Heart left ventricle (tissue), 16 donors: ENCODE data around the gene PPT2. TPM values are rescaled to one million over a fixed set of nuclear protein-coding genes. Genes with fewer than 3 reads are reported as not detected.

ENCODE experiments used
- ATAC-seq, 4 donors: fragments of 200-7000 bp; cut with Tn5 transposase; one replicate each; pipeline ENCODE4 v1.9.1; 2020 to 2022; ENCODE audit warnings: moderate library complexity in 4 of 4, mild to moderate bottlenecking in 3 of 4, moderate number of reproducible peaks in 1 of 4
- DNase-seq, 5 donors: peaks; one replicate each; pipeline ENCODE4 v3.0.0-alpha.2; 2020
- H3K27ac ChIP-seq, 12 donors: fragments of 200-600 bp; sonication (generic) in 4 of 12; one replicate each; pipeline versions ENCODE4 v1.5.0 to v1.8.0; 2016 to 2022; ENCODE audit warnings: mild to moderate bottlenecking in 2 of 12
- H3K27me3 ChIP-seq, 9 donors: fragments of 200-600 bp; sonication (generic) in 2 of 9; one replicate each; pipeline versions ENCODE4 v1.5.1 to v1.8.0; 2016 to 2022; ENCODE audit warnings: mild to moderate bottlenecking in 3 of 9
- H3K36me3 ChIP-seq, 9 donors: fragments of 200-600 bp; sonication (generic) in 2 of 9; one replicate each; pipeline versions ENCODE4 v1.5.0 to v1.8.0; 2018 to 2022; ENCODE audit warnings: mild to moderate bottlenecking in 2 of 9
- H3K4me1 ChIP-seq, 12 donors: fragments of 200-600 bp; sonication (generic) in 4 of 12; one replicate each; pipeline versions ENCODE4 v1.5.0 to v1.8.0; 2016 to 2022; ENCODE audit warnings: mild to moderate bottlenecking in 3 of 12
- H3K4me3 ChIP-seq, 12 donors: fragments of 200-600 bp; sonication (generic) in 4 of 12; one replicate each; pipeline versions ENCODE4 v1.5.0 to v1.8.0; 2017 to 2022; ENCODE audit warnings: mild to moderate bottlenecking in 9 of 12, moderate library complexity in 4 of 12
- H3K9me3 ChIP-seq, 12 donors: fragments of 200-600 bp; sonication (generic) in 4 of 12; one replicate each; pipeline versions ENCODE4 v1.5.0 to v1.8.0; 2016 to 2022; ENCODE audit warnings: mild to moderate bottlenecking in 1 of 12
- CTCF ChIP-seq, 12 donors: fragments of 200-600 bp; sonication (generic) in 4 of 12; IDR thresholded peaks; one replicate each; pipeline versions ENCODE4 v1.5.0 to v1.8.0; 2018 to 2022; ENCODE audit warnings: antibody characterized with exemption in 12 of 12, mild to moderate bottlenecking in 5 of 12
- POLR2A ChIP-seq, 2 donors: fragments of 450-650 bp; IDR thresholded peaks; one replicate each; pipeline ENCODE4 v1.6.1; 2017; ENCODE audit warnings: antibody characterized with exemption in 2 of 2, mild to moderate bottlenecking in 2 of 2, moderate library complexity in 2 of 2
- WGBS, 4 donors: extraction: QIAGEN DNeasy Blood & Tissue Kit in 2 of 4; methylation state at CpG; one replicate each; pipeline versions ENCODE4 v1.1.5 to v1.1.7; 2013 to 2018; 5-methylcytosine and 5-hydroxymethylcytosine counted together
- intact Hi-C, 10 donors: fragments of 100-400 bp; cut with DNase I; formaldehyde crosslinking; loops; one replicate each; pipeline versions ENCODE4 v1.11.1 to v1.14.2; 2022
- long read RNA-seq, 3 donors: library from polyadenylated mRNA; unstranded; transcript quantifications; one replicate each; pipeline ENCODE4 v2.0.0, GENCODE V29; 2020 to 2021
- polyA plus RNA-seq, 2 donors: library from polyadenylated mRNA; stranded (reverse); fragments of 200-250 nt; gene quantifications; one replicate each; pipeline ENCODE4 v1.2.3, GENCODE V29; 2013
- total RNA-seq, 9 donors: library from RNA; depleted of rRNA in 2 of 9; stranded (reverse); fragments of >200 nt in 2 of 9; fragmentation: NEBNext Ultra II Directional in 3 of 9; extraction: Animal tissue kit (Norgen Biotek cat#: 25700) in 3 of 9; gene quantifications; one replicate each; pipeline versions ENCODE4 v1.1.0 to v1.2.4, GENCODE V29; 2016 to 2023
- donor health status: ischemic (EF 13 %, LVEDD 7.1; RV severe dilation, severe dysfunction).
- donor health status: healthy with polysubstance abuse.
- donor health status: DM: no; HTN: yes; CAD: no.
- donor health status: DM: no; HTN: no; CAD: no.
- donor health status: ischemic (EF 25% LVEDD 6.9; RV normal size, moderate dysfunction).
- donor health status: ischemic (EF 25% LVEDD 5.7; RV mildly dilated, moderate dysfunction).
- donor health status: healthy.
- donor health status: DM: yes; HTN: yes; CAD: no.
- donor health status: ischemic (EF 35%, LVEDD 5.7; RV mildly dilated, moderate dysfunction).
- donor health status: nonischemic (EF 11% LVEDD 7.7; RV severe dilation, severe dysfunction).
- donor health status: DM: yes; HTN: yes; CAD: no.
- donor health status: PGD.
- donor health status: ischemic (EF 29% LVEDD 5.4; RV normal size, mild dysfunction).
- donor health status: nonischemic (EF 23%, LVEDD 6.1; RV moderate dilation, normal function).

Gene PPT2
- total RNA-seq (10 to 100 TPM; 17.1 to 34.0 (median 22.7) TPM), polyA plus RNA-seq (10 to 100 TPM; 13.1 to 21.6 TPM)
- long read RNA-seq, donor 1, partial matches to known transcripts, result 3 of 6 reads
- long read RNA-seq, donor 1, other reads (novel, unspliced or antisense), result 0 of 6 reads
- long read RNA-seq, donor 2, transcript PPT2-244 (9 exons, 2,053 nt), result major isoform, 38 of 62 reads
- long read RNA-seq, donor 2, transcript PPT2-246 (9 exons, 1,945 nt), result minor isoform, 7 of 62 reads
- long read RNA-seq, donor 2, partial matches to known transcripts, result 9 of 62 reads
- long read RNA-seq, donor 2, other reads (novel, unspliced or antisense), result 6 of 62 reads
- long read RNA-seq, donor 3, transcript PPT2-244 (9 exons, 2,053 nt), result major isoform, 6 of 7 reads
- long read RNA-seq, donor 3, partial matches to known transcripts, result 1 of 7 reads
- long read RNA-seq, donor 3, other reads (novel, unspliced or antisense), result 0 of 7 reads

- intact Hi-C loops, result loop anchor here in 8 of 10 donors (1.0 to 10.0 kb wide), 13 partner anchors 22 to 109 kb away; partner anchors contain the start of genes AGPAT1 (in 2 of the 8), ATF6B (in 2 of the 8) and FKBPL (in 1 of the 8)
- ATAC-seq (peak; percentile 89 to 94 (median 92)), DNase-seq (peak; percentile 92 to 96 (median 94))
- Histone ChIP-seq H3K9me3 (no peaks in the 10 kb centered on the region), H3K27me3 (peaks cover 0 to 37% (median 4%) of the 10 kb centered on the region in 9 donors), H3K27ac (peak within 1 kb of the TSS; percentile 66 to 96 (median 91)), H3K36me3 (peaks cover 0 to 36% (median 29%) of the 10 kb centered on the region in 9 donors), H3K4me3 (peak within 1 kb of the TSS; percentile 47 to 91 (median 78)), H3K4me1 (peaks cover 6 to 41% (median 21%) of the 10 kb centered on the region in 12 donors)
- TF ChIP-seq CTCF (IDR thresholded peaks at IDR 0.05) (peak in 5 of 12 donors; percentile 3 to 46 (median 18)), POLR2A (IDR thresholded peaks at IDR 0.05) (no peak)
- WGBS, 4 donors, result 1 to 2% (median 1%) methylated on average over 49 to 52 of the region's 52 CpGs
These were observed at the start of gene PPT2 for GRCh38 chr6:32153564-32154513. TSS of gene PPT2 (plus strand) at chr6:32154141. CDS start at chr6:32154595, 454 bp downstream.

- no peak for TF ChIP-seq CTCF (IDR thresholded peaks at IDR 0.05)
- H3K27ac ChIP-seq, result no peak overlapping the region
- H3K27me3 ChIP-seq, result peaks cover 0 to 3% (median 0%) of the 10 kb centered on the region in 9 donors
- peaks cover 3 to 45% (median 33%) of the 10 kb centered on the region in 12 donors for H3K4me1 ChIP-seq
- peaks cover 0 to 21% (median 0%) of the 10 kb centered on the region in 9 donors for H3K36me3 ChIP-seq
- DNase-seq (no peak), ATAC-seq (no peak)
- WGBS, 4 donors, result 72 to 77% (median 75%) methylated on average over 4 of the region's 4 CpGs
- intact Hi-C loops, result no loop called here
- peak overlapping the region in 1 of 12 donors; percentile 32 for H3K4me3 ChIP-seq
- no peaks in the 10 kb centered on the region for H3K9me3 ChIP-seq
These were observed 48.5 kb upstream of the PPT2 start for GRCh38 chr6:32105433-32105832.

- WGBS, 4 donors, result 56 to 89% (median 79%) methylated on average over 1 of the region's 1 CpG
- Histone ChIP-seq H3K4me3 (peak overlapping the region in 11 of 12 donors; percentile 35 to 80 (median 62)), H3K27ac (peak overlapping the region; percentile 72 to 95 (median 89)), H3K9me3 (no peaks in the 10 kb centered on the region), H3K4me1 (peaks cover 3 to 65% (median 52%) of the 10 kb centered on the region in 12 donors), H3K27me3 (peaks cover 0 to 3% (median 0%) of the 10 kb centered on the region in 9 donors), H3K36me3 (peaks cover 0 to 6% (median 0%) of the 10 kb centered on the region in 9 donors)
- peak in 2 of 4 donors; percentile 0 to 6 for ATAC-seq
- intact Hi-C loops, result no loop called here
- TF ChIP-seq CTCF (IDR thresholded peaks at IDR 0.05), result no peak
- no peak for TF ChIP-seq POLR2A (IDR thresholded peaks at IDR 0.05)
- DNase-seq, result peak in 1 of 5 donors; percentile 44
These were observed 46.5 kb upstream of the PPT2 start for GRCh38 chr6:32107406-32107805.
